GM18517 (cell line): ENCODE results near the gene SLC4A2.

ENCODE experiments used
- ATAC-seq: cut with Tn5 transposase; IDR thresholded peaks from one replicate; pipeline ENCODE4 v1.9.1; 2021; ENCODE audit warnings: mild to moderate bottlenecking, moderate library complexity; ENCODE audit not compliant: unreplicated experiment

SLC4A2 gene

GRCh38 chr7:151062399-151063211 is 3.2 kb downstream of the SLC4A2 start:
- no peak for ATAC-seq

- ATAC-seq: no peak
These were observed 3.8 kb downstream of the SLC4A2 start for GRCh38 chr7:151063212-151063561.

GRCh38 chr7:151064454-151064853 is 5.1 kb downstream of the SLC4A2 start:
- ATAC-seq: no peak

- no peak for ATAC-seq
These were observed 5.6 kb downstream of the SLC4A2 start for GRCh38 chr7:151064993-151065392.

- ATAC-seq: no peak
These were observed 6.1 kb downstream of the SLC4A2 start for GRCh38 chr7:151065516-151065915.

GRCh38 chr7:151066273-151066974 is 7.0 kb downstream of the SLC4A2 start:
- no peak for ATAC-seq

GRCh38 chr7:151068069-151068773 is 8.8 kb downstream of the SLC4A2 start:
- ATAC-seq: no peak

GRCh38 chr7:151069841-151070573 is 10.6 kb downstream of the SLC4A2 start:
- no peak for ATAC-seq

GRCh38 chr7:151070574-151070960 is 11.2 kb downstream of the SLC4A2 start:
- no peak for ATAC-seq

- ATAC-seq: no peak
These were observed 11.9 kb downstream of the SLC4A2 start for GRCh38 chr7:151071032-151071866.

GRCh38 chr7:151073990-151074389 is 14.6 kb downstream of the SLC4A2 start:
- ATAC-seq: no peak

GRCh38 chr7:151074817-151075661 is 15.7 kb downstream of the SLC4A2 start:
- no peak for ATAC-seq

- ATAC-seq: no peak
These were observed 16.2 kb downstream of the SLC4A2 start for GRCh38 chr7:151075662-151075971.

GRCh38 chr7:151075978-151076426 is 16.6 kb downstream of the SLC4A2 start:
- no peak for ATAC-seq

GRCh38 chr7:151076863-151077704 is 17.7 kb downstream of the SLC4A2 start:
- no peak for ATAC-seq

- ATAC-seq: no peak
These were observed 18.4 kb downstream of the SLC4A2 start for GRCh38 chr7:151077705-151078232.

- no peak for ATAC-seq
These were observed 19.0 kb downstream of the SLC4A2 start for GRCh38 chr7:151078233-151079040.
